H9 (cell line): ENCODE results near the gene AARSD1. TPM values are rescaled to one million over a fixed set of nuclear protein-coding genes. Genes with fewer than 3 reads are reported as not detected.

Experiments used
- DNase-seq: peaks from one replicate; pipeline ENCODE4 v3.0.0-alpha.2; 2017
- H2AFZ ChIP-seq: one replicate; pipeline ENCODE4 v1.6.1; 2013; ENCODE audit warnings: mild to moderate bottlenecking, low read length, control low read depth, moderate library complexity
- H2AK5ac ChIP-seq: 2 replicates; pipeline ENCODE4 v1.6.1; 2013; ENCODE audit warnings: low read length, control low read depth, mixed read lengths; ENCODE audit not compliant: insufficient read length
- H2BK120ac ChIP-seq: one replicate; pipeline ENCODE4 v1.6.1; 2013; ENCODE audit warnings: low read depth, mild to moderate bottlenecking, low read length, control low read depth, inconsistent platforms; ENCODE audit not compliant: poor library complexity, severe bottlenecking
- H2BK12ac ChIP-seq: 2 replicates; pipeline ENCODE4 v1.6.1; 2013; ENCODE audit warnings: low read length, control low read depth, mixed read lengths, low read depth; ENCODE audit not compliant: insufficient read length
- H2BK15ac ChIP-seq: 2 replicates; pipeline ENCODE4 v1.6.1; 2013; ENCODE audit warnings: low read depth, low read length, control low read depth
- H2BK20ac ChIP-seq: one replicate; pipeline ENCODE4 v1.6.1; 2013; ENCODE audit warnings: low read depth, mild to moderate bottlenecking, low read length, control low read depth, inconsistent platforms; ENCODE audit not compliant: poor library complexity, severe bottlenecking
- H2BK5ac ChIP-seq: 2 replicates; pipeline ENCODE4 v1.6.1; 2013; ENCODE audit warnings: low read length, control low read depth, mixed read lengths; ENCODE audit not compliant: insufficient read length
- H3K14ac ChIP-seq: 2 replicates; pipeline ENCODE4 v1.6.1; 2013; ENCODE audit warnings: low read length, control low read depth; ENCODE audit not compliant: insufficient read depth
- H3K18ac ChIP-seq: 2 replicates; pipeline ENCODE4 v1.6.1; 2013; ENCODE audit warnings: low read depth, mild to moderate bottlenecking, mixed read lengths, low read length, control low read depth; ENCODE audit not compliant: insufficient read length
- H3K23ac ChIP-seq: 2 replicates; pipeline ENCODE4 v1.6.1; 2013; ENCODE audit warnings: low read length, control low read depth, mixed read lengths, low read depth; ENCODE audit not compliant: insufficient read length
- H3K23me2 ChIP-seq: 2 replicates; pipeline ENCODE4 v1.6.1; 2013; ENCODE audit warnings: low read depth, mild to moderate bottlenecking, mixed read lengths, low read length, control low read depth; ENCODE audit not compliant: insufficient read length, poor library complexity, severe bottlenecking
- H3K27ac ChIP-seq: 2 replicates; pipeline ENCODE4 v1.5.1; 2013; ENCODE audit warnings: low read length, control low read depth, mixed read lengths, low read depth; ENCODE audit not compliant: insufficient read length
- H3K27me3 ChIP-seq: 2 replicates; pipeline ENCODE4 v1.6.1; 2013; ENCODE audit warnings: low read length, control low read depth, inconsistent platforms; ENCODE audit not compliant: insufficient read depth
- H3K4ac ChIP-seq: 2 replicates; pipeline ENCODE4 v1.6.1; 2013; ENCODE audit warnings: low read depth, mild to moderate bottlenecking, control low read depth, inconsistent platforms, low read length, moderate library complexity
- H3K4me1 ChIP-seq: 2 replicates; pipeline ENCODE4 v1.6.1; 2013; ENCODE audit warnings: low read length, control low read depth, inconsistent platforms; ENCODE audit not compliant: insufficient read depth
- H3K4me2 ChIP-seq: 2 replicates; pipeline ENCODE4 v1.6.1; 2013; ENCODE audit warnings: low read length, control low read depth, mixed read lengths; ENCODE audit not compliant: insufficient read length, insufficient read depth
- H3K56ac ChIP-seq: 2 replicates; pipeline ENCODE4 v1.6.1; 2013; ENCODE audit warnings: low read depth, mild to moderate bottlenecking, mixed read lengths, low read length, control low read depth; ENCODE audit not compliant: insufficient read length
- H3K79me1 ChIP-seq: 2 replicates; pipeline ENCODE4 v1.6.1; 2013; ENCODE audit warnings: low read depth, mild to moderate bottlenecking, moderate library complexity, low read length, control low read depth, inconsistent platforms; ENCODE audit not compliant: insufficient read depth, poor library complexity, severe bottlenecking
- H3K79me2 ChIP-seq: 2 replicates; pipeline ENCODE4 v1.6.1; 2013; ENCODE audit warnings: low read length, control low read depth, inconsistent platforms; ENCODE audit not compliant: insufficient read depth
- H3K9ac ChIP-seq: 2 replicates; pipeline ENCODE4 v1.6.1; 2013; ENCODE audit warnings: low read length, control low read depth, mixed read lengths; ENCODE audit not compliant: insufficient read length; ENCODE audit errors: extremely low read depth
- H3K9me3 ChIP-seq: one replicate; pipeline ENCODE4 v1.6.1; 2013; ENCODE audit warnings: low read depth, low read length, inconsistent platforms; ENCODE audit not compliant: control insufficient read depth
- H3T11ph ChIP-seq: one replicate; pipeline ENCODE4 v1.6.1; 2013; ENCODE audit warnings: mild to moderate bottlenecking, low read length, control low read depth, inconsistent platforms
- H4K20me1 ChIP-seq: one replicate; pipeline ENCODE4 v1.6.1; 2013; ENCODE audit not compliant: control insufficient read depth, insufficient read length, insufficient read depth
- H4K5ac ChIP-seq: 2 replicates; pipeline ENCODE4 v1.6.1; 2013; ENCODE audit warnings: low read depth, mild to moderate bottlenecking, mixed read lengths, low read length, control low read depth; ENCODE audit not compliant: insufficient read length
- H4K8ac ChIP-seq: replicated peaks from 2 replicates; pipeline ENCODE4 v1.6.1; 2013; ENCODE audit warnings: low read length, control low read depth, mixed read lengths, low read depth; ENCODE audit not compliant: insufficient read length
- H4K91ac ChIP-seq: 2 replicates; pipeline ENCODE4 v1.6.1; 2013; ENCODE audit warnings: low read depth, mild to moderate bottlenecking, moderate library complexity, mixed read lengths, low read length, control low read depth; ENCODE audit not compliant: insufficient read length
- H3K27ac Mint-ChIP-seq, 3 experiments: 2 replicates in 2 of 3; 3 replicates in 1 of 3; pipeline ENCODE4 v1.8.0; 2020 to 2021; ENCODE audit warnings: mixed read lengths in 3 of 3, mild to moderate bottlenecking in 1 of 3, moderate library complexity in 1 of 3
- H3K27me3 Mint-ChIP-seq: 2 replicates; pipeline ENCODE4 v1.8.0; 2021; ENCODE audit warnings: low read depth, mild to moderate bottlenecking, moderate library complexity, mixed read lengths
- H3K36me3 Mint-ChIP-seq, 3 experiments: 2 replicates in 2 of 3; 3 replicates in 1 of 3; pipeline ENCODE4 v1.8.0; 2020 to 2021; ENCODE audit warnings: low read depth in 3 of 3, mixed read lengths in 3 of 3; ENCODE audit not compliant: insufficient read depth in 1 of 3
- H3K4me1 Mint-ChIP-seq, 2 experiments: 2 replicates each; pipeline ENCODE4 v1.8.0; 2020; ENCODE audit warnings: mixed read lengths in 2 of 2
- H3K4me3 Mint-ChIP-seq, 2 experiments: 2 replicates in 1 of 2; 3 replicates in 1 of 2; pipeline ENCODE4 v1.8.0; 2020 to 2021; ENCODE audit warnings: mild to moderate bottlenecking in 2 of 2, mixed read lengths in 2 of 2, moderate library complexity in 1 of 2
- H3K9me3 Mint-ChIP-seq, 2 experiments: 2 replicates in 1 of 2; 3 replicates in 1 of 2; pipeline ENCODE4 v1.8.0; 2020; ENCODE audit warnings: mild to moderate bottlenecking in 2 of 2, mixed read lengths in 2 of 2, moderate library complexity in 1 of 2
- CTCF ChIP-seq: fragments of 200-600 bp; sonication (generic); conservative IDR thresholded peaks from 3 replicates; pipeline ENCODE4 v1.8.0; 2021; ENCODE audit warnings: antibody characterized with exemption, mild to moderate bottlenecking
- WGBS: extraction: QIAGEN DNeasy Blood & Tissue Kit; methylation state at CpG from one replicate; pipeline ENCODE4 v1.1.7; 2013; ENCODE audit warnings: missing lambda C conversion rate, low lambda C conversion rate, mixed read lengths; ENCODE audit not compliant: insufficient read length; ENCODE audit errors: extremely low coverage; 5-methylcytosine and 5-hydroxymethylcytosine counted together
- total RNA-seq: library from RNA; stranded (reverse); gene quantifications from 2 replicates; pipeline ENCODE4 v1.2.1, GENCODE V29; 2021

AARSD1 gene
- total RNA-seq, 1 experiment from 2014 or later: 68.7 TPM

DNA sequence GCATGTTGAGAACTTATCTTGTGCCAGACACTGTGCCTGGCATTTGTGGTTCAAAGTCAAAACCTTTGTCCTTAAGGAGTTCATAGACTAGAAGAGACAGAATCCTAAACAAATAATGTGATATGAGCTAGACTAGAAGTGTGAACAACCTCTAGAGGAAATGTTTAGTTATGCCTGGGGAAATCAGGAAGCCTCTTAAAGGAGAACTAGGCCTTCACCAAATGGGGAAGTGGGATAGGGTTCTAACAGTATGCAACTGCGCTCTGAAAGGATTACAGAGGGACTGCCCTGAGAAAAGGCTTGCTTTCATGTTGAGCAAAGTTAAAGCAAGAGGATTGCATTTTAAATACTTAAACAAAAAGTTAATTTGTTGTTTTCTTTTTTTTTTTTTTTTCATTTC lies 21.0 kb upstream of the AARSD1 start:
- Histone ChIP-seq H4K5ac (no peak overlapping the region), H4K8ac (no peak overlapping the region), H3K4me1 (peaks cover 2% of the 10 kb centered on the region; the same call in 1 of the 2 replicates), H3K27me3 (no peaks in the 10 kb centered on the region), H4K20me1 (peaks cover 2% of the 10 kb centered on the region), H3K56ac (no peak overlapping the region), H3K27ac (no peak overlapping the region), H3K79me1 (no peaks in the 10 kb centered on the region), H3T11ph (no peak overlapping the region), H2BK12ac (no peak overlapping the region), H2BK20ac (no peak overlapping the region), H3K18ac (no peak overlapping the region), H3K9me3 (no peaks in the 10 kb centered on the region), H2BK120ac (no peak overlapping the region), H3K14ac (no peak overlapping the region), H3K79me2 (peaks cover 4% of the 10 kb centered on the region; the same call in 1 of the 2 replicates), H2AFZ (no peak overlapping the region), H3K23me2 (peaks cover 6% of the 10 kb centered on the region), H2BK5ac (no peak overlapping the region), H2BK15ac (no peak overlapping the region), H3K9ac (no peak overlapping the region), H2AK5ac (no peak overlapping the region), H4K91ac (no peak overlapping the region), H3K23ac (no peak overlapping the region), H3K4me2 (no peak overlapping the region), H3K4ac (no peak overlapping the region)
- H3K9me3 Mint-ChIP-seq: no peaks in the 10 kb centered on the region; a peak in 1 of 5 replicates
- no peak for DNase-seq
- peak overlapping the region in 1 of 3 experiments; percentile 13; a peak in 1 of 7 replicates for H3K27ac Mint-ChIP-seq
- H3K36me3 Mint-ChIP-seq: peaks cover 19 to 60% (median 46%) of the 10 kb centered on the region in 3 experiments; a peak in 6 of 7 replicates
- H3K4me1 Mint-ChIP-seq: peaks cover 8 to 12% of the 10 kb centered on the region in 2 experiments
- no peak for TF ChIP-seq CTCF
- WGBS: no CpG with 5 or more reads among the region's 1 CpG
- H3K4me3 Mint-ChIP-seq: no peak overlapping the region
- H3K27me3 Mint-ChIP-seq: no peaks in the 10 kb centered on the region
